Spleen (tissue), 11 donors: ENCODE measurements around the gene MPST. TPM values are rescaled to one million over a fixed set of nuclear protein-coding genes. Genes with fewer than 3 reads are reported as not detected.

Source experiments
- DNase-seq: peaks from one replicate; pipeline ENCODE4 v3.0.0-alpha.2; 2020
- H3K27ac ChIP-seq, 8 donors: fragments of 200-600 bp; sonication (generic) in 7 of 8; 1 replicate in 4 of 8; 2 replicates in 4 of 8; pipeline versions ENCODE4 v1.5.0 to v1.8.0; 2016 to 2021; ENCODE audit warnings: inconsistent platforms in 4 of 8, mild to moderate bottlenecking in 4 of 8, moderate library complexity in 1 of 8
- H3K27me3 ChIP-seq, 7 donors: fragments of 200-600 bp; sonication (generic) in 6 of 7; replicated peaks in 1 of 7; 1 replicate in 4 of 7; 2 replicates in 3 of 7; pipeline versions ENCODE4 v1.5.0 to v1.8.0; 2016 to 2021; ENCODE audit warnings: inconsistent platforms in 3 of 7, mild to moderate bottlenecking in 1 of 7
- H3K36me3 ChIP-seq, 6 donors: fragments of 200-600 bp; sonication (generic) in 5 of 6; 1 replicate in 4 of 6; 2 replicates in 2 of 6; pipeline versions ENCODE4 v1.5.0 to v1.8.0; 2016 to 2021; ENCODE audit warnings: inconsistent platforms in 2 of 6
- H3K4me1 ChIP-seq, 6 donors: fragments of 200-600 bp; sonication (generic) in 5 of 6; 1 replicate in 3 of 6; 2 replicates in 3 of 6; pipeline versions ENCODE4 v1.5.0 to v1.8.0; 2016 to 2021; ENCODE audit warnings: inconsistent platforms in 3 of 6
- H3K4me3 ChIP-seq, 8 donors: fragments of 200-600 bp; sonication (generic) in 7 of 8; 1 replicate in 4 of 8; 2 replicates in 4 of 8; pipeline versions ENCODE4 v1.5.0 to v1.8.0; 2016 to 2021; ENCODE audit warnings: inconsistent platforms in 4 of 8, mild to moderate bottlenecking in 4 of 8, moderate library complexity in 2 of 8
- H3K9me3 ChIP-seq, 8 donors: fragments of 200-600 bp; sonication (generic) in 7 of 8; 1 replicate in 4 of 8; 2 replicates in 4 of 8; pipeline versions ENCODE4 v1.5.0 to v1.8.0; 2016 to 2021; ENCODE audit warnings: inconsistent platforms in 4 of 8
- CTCF ChIP-seq, 11 experiments: fragments of 200-600 bp in 7 of 11; fragments of 450-650 bp in 4 of 11; sonication (generic) in 4 of 11; IDR thresholded peaks in 8 of 11; conservative IDR thresholded peaks in 3 of 11; 1 replicate in 7 of 11; 2 replicates in 4 of 11; pipeline versions ENCODE4 v1.4.0 to v1.8.0; 2016 to 2021; ENCODE audit warnings: antibody characterized with exemption in 11 of 11, inconsistent platforms in 4 of 11, mild to moderate bottlenecking in 1 of 11
- POLR2A ChIP-seq, 3 donors: fragments of 450-650 bp; IDR thresholded peaks; one replicate each; pipeline ENCODE4 v1.5.1; 2017; ENCODE audit warnings: antibody characterized with exemption in 3 of 3, mild to moderate bottlenecking in 1 of 3
- POLR2AphosphoS5 ChIP-seq, 3 donors: sonication (generic); formaldehyde crosslinking; IDR thresholded peaks; one replicate each; pipeline ENCODE4 v1.5.1; 2017; ENCODE audit warnings: antibody characterized with exemption in 3 of 3
- WGBS, 5 donors: extraction: QIAGEN DNeasy Blood & Tissue Kit in 3 of 5; methylation state at CpG; one replicate each; pipeline versions ENCODE4 v1.1.5 to v1.1.7; 2013 to 2018; 5-methylcytosine and 5-hydroxymethylcytosine counted together
- intact Hi-C: fragments of 100-400 bp; cut with DNase I; formaldehyde crosslinking; loops from one replicate; pipeline ENCODE4 v1.15.0; 2023; ENCODE audit warnings: low total_unique reads
- polyA plus RNA-seq, 3 donors: library from polyadenylated mRNA; stranded (reverse); fragments of 200-250 nt; gene quantifications; one replicate each; pipeline ENCODE4 v1.2.1, GENCODE V29; 2013
- total RNA-seq, 7 donors: library from RNA; depleted of rRNA in 3 of 7; stranded (reverse); fragments of >200 nt in 3 of 7; fragmentation: NEBNext Ultra II Directional in 4 of 7; extraction: Animal tissue kit (Norgen Biotek cat#: 25700) in 4 of 7; gene quantifications; one replicate each; pipeline versions ENCODE4 v1.1.0 to v1.2.1, GENCODE V29; 2016 to 2021
- donor health status: healthy with polysubstance abuse.
- donor health status: DM: no; HTN: no; CAD: no; lungs with moderate emphysema.
- donor health status: DM: no; HTN: no; CAD: no.
- donor health status: Bipolar disorder and iron deficiency.
- donor health status: healthy.
- donor health status: DM: no; HTN: no; CAD: no.
- donor health status: DM: yes; HTN: yes; CAD: no.

The MPST gene
- total and polyA plus RNA-seq, 10 donors: 13.9 to 44.8 (median 29.9) TPM

DNA sequence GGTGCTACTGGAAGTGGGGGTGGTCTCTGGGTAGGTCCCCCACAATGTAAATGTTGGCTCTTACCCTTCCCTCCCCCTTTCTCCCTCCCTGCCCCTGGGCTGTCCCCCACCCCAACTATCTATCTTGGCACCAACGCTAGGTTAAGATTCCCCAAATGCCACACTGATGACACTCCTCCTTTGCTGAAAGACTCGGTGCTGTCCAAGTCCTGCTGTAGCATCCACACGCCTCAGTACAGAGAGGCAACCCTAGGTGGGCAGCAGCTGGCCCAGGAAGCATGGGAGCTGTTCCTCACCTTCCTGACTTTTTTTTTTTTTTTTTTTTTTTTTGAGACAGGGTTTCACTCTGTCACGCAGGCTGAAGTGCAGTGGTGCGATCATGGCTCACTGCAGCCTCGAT, 28.6 kb downstream of the MPST start:
- WGBS, 5 donors: 89 to 97% (median 93%) methylated on average over 6 of the region's 6 CpGs

GRCh38 chr22:37049224-37049623, 29.7 kb downstream of the MPST start:
- TF ChIP-seq POLR2A (IDR thresholded peaks at IDR 0.05) (no peak), POLR2AphosphoS5 (IDR thresholded peaks at IDR 0.05) (no peak), CTCF (IDR thresholded peaks at IDR 0.05 in 8 of 11, conservative IDR thresholded peaks at IDR 0.05 in 3 of 11) (no peak)
- WGBS, 5 donors: 52 to 82% (median 70%) methylated on average over 2 of the region's 2 CpGs
- intact Hi-C loops: no loop called here
- no peaks in the 10 kb centered on the region for H3K9me3 ChIP-seq
- no peak for DNase-seq
- H3K4me3 ChIP-seq: no peak overlapping the region
- peaks cover 4 to 58% (median 30%) of the 10 kb centered on the region in 6 donors for H3K4me1 ChIP-seq
- H3K27me3 ChIP-seq: peaks cover 0 to 23% (median 0%) of the 10 kb centered on the region in 7 donors
- peaks cover 0 to 10% (median 0%) of the 10 kb centered on the region in 6 donors for H3K36me3 ChIP-seq
- H3K27ac ChIP-seq: no peak overlapping the region

More for the DNA sequence above, 28.6 kb downstream of the MPST start:
- Histone ChIP-seq H3K27me3 (peaks cover 0 to 34% (median 0%) of the 10 kb centered on the region in 7 donors), H3K4me3 (no peak overlapping the region), H3K9me3 (no peaks in the 10 kb centered on the region), H3K4me1 (peaks cover 4 to 55% (median 27%) of the 10 kb centered on the region in 6 donors), H3K27ac (no peak overlapping the region), H3K36me3 (peaks cover 0 to 2% (median 0%) of the 10 kb centered on the region in 6 donors)
- intact Hi-C loops: no loop called here
- no peak for DNase-seq
- TF ChIP-seq POLR2AphosphoS5 (IDR thresholded peaks at IDR 0.05) (no peak), POLR2A (IDR thresholded peaks at IDR 0.05) (no peak), CTCF (IDR thresholded peaks at IDR 0.05 in 8 of 11, conservative IDR thresholded peaks at IDR 0.05 in 3 of 11) (no peak)

DNA sequence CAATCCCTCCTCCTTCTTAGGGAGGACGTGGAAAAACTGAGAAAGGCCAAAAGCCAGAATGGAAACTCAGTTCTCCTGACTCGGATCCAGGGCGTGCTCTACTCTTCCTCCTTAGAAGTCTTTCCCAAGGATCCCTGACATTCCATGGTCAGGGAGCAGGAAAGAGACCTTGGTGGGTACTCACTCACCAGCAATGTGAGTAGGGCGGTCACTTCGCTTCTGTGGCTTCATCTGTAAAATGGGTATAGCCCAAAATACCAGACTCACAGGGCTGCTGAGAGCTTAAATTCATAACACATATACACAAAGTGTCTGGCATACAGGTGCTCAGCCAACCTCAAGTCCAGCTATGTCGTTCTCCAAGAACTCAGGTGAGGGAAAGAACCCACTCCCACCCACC, 31.4 kb downstream of the MPST start:
- TF ChIP-seq CTCF (IDR thresholded peaks at IDR 0.05 in 8 of 11, conservative IDR thresholded peaks at IDR 0.05 in 3 of 11) (no peak), POLR2A (IDR thresholded peaks at IDR 0.05) (no peak), POLR2AphosphoS5 (IDR thresholded peaks at IDR 0.05) (no peak)
- Histone ChIP-seq H3K27me3 (peaks cover 0 to 23% (median 0%) of the 10 kb centered on the region in 7 donors), H3K4me3 (peak overlapping the region in 3 of 8 donors; percentile 66 to 93 (median 77)), H3K9me3 (no peaks in the 10 kb centered on the region), H3K4me1 (peaks cover 4 to 43% (median 27%) of the 10 kb centered on the region in 6 donors), H3K27ac (peak overlapping the region in 4 of 8 donors; percentile 10 to 73 (median 52)), H3K36me3 (peaks cover 0 to 27% (median 3%) of the 10 kb centered on the region in 6 donors)
- intact Hi-C loops: no loop called here
- 74 to 85% (median 75%) methylated on average over 6 of the region's 6 CpGs for WGBS, 5 donors
- no peak for DNase-seq

- Histone ChIP-seq H3K4me3 (peak within 1 kb of the TSS; percentile 50 to 93 (median 71)), H3K36me3 (peaks cover 0 to 35% (median 9%) of the 10 kb centered on the region in 6 donors), H3K9me3 (no peaks in the 10 kb centered on the region), H3K27ac (peak within 1 kb of the TSS in 4 of 8 donors; percentile 10 to 73 (median 52)), H3K27me3 (peaks cover 0 to 23% (median 0%) of the 10 kb centered on the region in 7 donors), H3K4me1 (peaks cover 4 to 40% (median 27%) of the 10 kb centered on the region in 6 donors)
- 4 to 10% (median 5%) methylated on average over 36 to 89 of the region's 89 CpGs for WGBS, 5 donors
- intact Hi-C loops: no loop called here
- DNase-seq: peak; percentile 94
- TF ChIP-seq CTCF (IDR thresholded peaks at IDR 0.05 in 8 of 11, conservative IDR thresholded peaks at IDR 0.05 in 3 of 11) (no peak), POLR2AphosphoS5 (IDR thresholded peaks at IDR 0.05) (peak; percentile 77 to 78 (median 77))
These were observed 32.1 kb downstream of the MPST start, which contains the start of gene KCTD17 for GRCh38 chr22:37051391-37052385. Gene KCTD17, plus strand, starts transcription at chr22:37051742. Its CDS starts 19 bp downstream, at chr22:37051761.
